Testis (tissue), 2 donors: ENCODE results near the gene GMEB2.

ENCODE experiments used
- POLR2A ChIP-seq: fragments of 450-650 bp; IDR thresholded peaks from one replicate; pipeline ENCODE4 v1.6.1; 2017; ENCODE audit warnings: antibody characterized with exemption, mild to moderate bottlenecking, moderate library complexity
- TF ChIP-seq, protein P1 (sequence below), 3 experiments: fragments of 450-650 bp in 2 of 3; fragments of 200-600 bp in 1 of 3; sonication (generic) in 1 of 3; IDR thresholded peaks; one replicate each; pipeline ENCODE4 v1.5.1; 2016 to 2019; ENCODE audit warnings: antibody characterized with exemption in 3 of 3, mild to moderate bottlenecking in 2 of 3, moderate library complexity in 1 of 3

DNA sequence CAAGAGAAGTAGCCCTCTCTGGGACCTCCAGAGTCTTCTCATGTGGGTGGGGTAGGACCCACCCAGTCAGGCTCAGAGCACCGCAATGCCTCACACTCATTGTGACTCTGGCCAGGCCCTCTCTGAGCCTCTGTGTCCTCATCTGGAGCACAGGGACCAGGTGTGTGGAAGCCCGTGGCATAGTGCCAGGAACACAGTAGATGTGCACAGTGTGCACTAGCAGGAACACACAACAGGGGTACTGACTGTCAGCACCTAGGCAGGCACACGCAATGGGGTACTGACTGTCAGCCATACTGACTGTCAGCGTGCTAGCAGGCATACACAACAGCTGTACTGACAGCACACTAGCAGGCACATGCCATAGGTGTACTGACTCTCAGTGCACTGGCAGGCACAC is 28.3 kb upstream of the GMEB2 start:
- TF ChIP-seq, protein P1, sequence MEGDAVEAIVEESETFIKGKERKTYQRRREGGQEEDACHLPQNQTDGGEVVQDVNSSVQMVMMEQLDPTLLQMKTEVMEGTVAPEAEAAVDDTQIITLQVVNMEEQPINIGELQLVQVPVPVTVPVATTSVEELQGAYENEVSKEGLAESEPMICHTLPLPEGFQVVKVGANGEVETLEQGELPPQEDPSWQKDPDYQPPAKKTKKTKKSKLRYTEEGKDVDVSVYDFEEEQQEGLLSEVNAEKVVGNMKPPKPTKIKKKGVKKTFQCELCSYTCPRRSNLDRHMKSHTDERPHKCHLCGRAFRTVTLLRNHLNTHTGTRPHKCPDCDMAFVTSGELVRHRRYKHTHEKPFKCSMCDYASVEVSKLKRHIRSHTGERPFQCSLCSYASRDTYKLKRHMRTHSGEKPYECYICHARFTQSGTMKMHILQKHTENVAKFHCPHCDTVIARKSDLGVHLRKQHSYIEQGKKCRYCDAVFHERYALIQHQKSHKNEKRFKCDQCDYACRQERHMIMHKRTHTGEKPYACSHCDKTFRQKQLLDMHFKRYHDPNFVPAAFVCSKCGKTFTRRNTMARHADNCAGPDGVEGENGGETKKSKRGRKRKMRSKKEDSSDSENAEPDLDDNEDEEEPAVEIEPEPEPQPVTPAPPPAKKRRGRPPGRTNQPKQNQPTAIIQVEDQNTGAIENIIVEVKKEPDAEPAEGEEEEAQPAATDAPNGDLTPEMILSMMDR (IDR thresholded peaks at IDR 0.05) = no peak
- TF ChIP-seq POLR2A = no peak
